Right atrium auricular region (tissue), 2 donors: ENCODE results near the gene HLTF. TPM values are rescaled to one million over a fixed set of nuclear protein-coding genes. Genes with fewer than 3 reads are reported as not detected.

Experiments used
- DNase-seq: peaks from one replicate; pipeline ENCODE4 v3.0.0-alpha.2; 2019; ENCODE audit warnings: low spot score
- H3K27ac ChIP-seq, 2 donors: fragments of 200-600 bp; sonication (generic); 1 replicate in 1 of 2; 2 replicates in 1 of 2; pipeline ENCODE4 v1.5.1; 2016 to 2019
- H3K27me3 ChIP-seq, 2 donors: fragments of 200-600 bp; sonication (generic); one replicate each; pipeline versions ENCODE4 v1.5.1 to v1.6.0; 2017 to 2019
- H3K36me3 ChIP-seq: fragments of 200-600 bp; sonication (generic); one replicate; pipeline ENCODE4 v1.5.1; 2016
- H3K4me1 ChIP-seq, 2 donors: fragments of 200-600 bp; sonication (generic); one replicate each; pipeline versions ENCODE4 v1.5.1 to v1.6.0; 2017 to 2019
- H3K4me3 ChIP-seq, 2 donors: fragments of 200-600 bp; sonication (generic); 1 replicate in 1 of 2; 2 replicates in 1 of 2; pipeline ENCODE4 v1.5.1; 2017 to 2019; ENCODE audit warnings: mild to moderate bottlenecking in 1 of 2, moderate library complexity in 1 of 2
- H3K9me3 ChIP-seq, 2 donors: fragments of 200-600 bp; sonication (generic); one replicate each; pipeline ENCODE4 v1.5.1; 2019
- total RNA-seq, 2 donors: library from RNA; depleted of rRNA; stranded (reverse); fragments of >200 nt; gene quantifications; one replicate each; pipeline ENCODE4 v1.1.0, GENCODE V29; 2016
- TF ChIP-seq, protein P1 (sequence below), 2 donors: fragments of 200-600 bp; sonication (generic); IDR thresholded peaks; one replicate each; pipeline ENCODE4 v1.5.1; 2019; ENCODE audit warnings: antibody characterized with exemption in 2 of 2

Gene HLTF
- total RNA-seq, 2 donors from 2014 or later, result 9.2 to 24.8 TPM

DNA sequence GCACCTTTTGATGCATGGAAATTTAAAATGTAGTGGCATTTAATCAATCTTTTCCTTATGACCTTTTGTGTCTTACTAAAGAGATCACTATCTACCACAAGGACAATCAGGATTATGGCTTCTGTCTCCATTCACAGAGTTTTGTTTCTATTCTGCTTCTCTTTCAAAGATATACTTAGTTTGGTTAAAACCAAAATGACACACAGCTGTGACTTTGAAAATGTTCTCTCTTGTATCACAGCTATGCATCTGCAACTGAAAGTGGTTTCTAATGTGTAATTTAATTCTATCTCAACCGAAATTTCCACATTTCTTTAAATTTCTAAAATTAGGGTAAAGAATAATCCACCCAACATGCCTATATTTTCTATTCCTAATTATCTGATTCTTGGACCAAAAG lies 27.7 kb downstream of the HLTF start:
- Histone ChIP-seq H3K27ac (no peak overlapping the region), H3K27me3 (no peaks in the 10 kb centered on the region), H3K36me3 (peaks cover 29% of the 10 kb centered on the region), H3K9me3 (no peaks in the 10 kb centered on the region), H3K4me3 (no peak overlapping the region), H3K4me1 (no peaks in the 10 kb centered on the region)
- TF ChIP-seq, protein P1, sequence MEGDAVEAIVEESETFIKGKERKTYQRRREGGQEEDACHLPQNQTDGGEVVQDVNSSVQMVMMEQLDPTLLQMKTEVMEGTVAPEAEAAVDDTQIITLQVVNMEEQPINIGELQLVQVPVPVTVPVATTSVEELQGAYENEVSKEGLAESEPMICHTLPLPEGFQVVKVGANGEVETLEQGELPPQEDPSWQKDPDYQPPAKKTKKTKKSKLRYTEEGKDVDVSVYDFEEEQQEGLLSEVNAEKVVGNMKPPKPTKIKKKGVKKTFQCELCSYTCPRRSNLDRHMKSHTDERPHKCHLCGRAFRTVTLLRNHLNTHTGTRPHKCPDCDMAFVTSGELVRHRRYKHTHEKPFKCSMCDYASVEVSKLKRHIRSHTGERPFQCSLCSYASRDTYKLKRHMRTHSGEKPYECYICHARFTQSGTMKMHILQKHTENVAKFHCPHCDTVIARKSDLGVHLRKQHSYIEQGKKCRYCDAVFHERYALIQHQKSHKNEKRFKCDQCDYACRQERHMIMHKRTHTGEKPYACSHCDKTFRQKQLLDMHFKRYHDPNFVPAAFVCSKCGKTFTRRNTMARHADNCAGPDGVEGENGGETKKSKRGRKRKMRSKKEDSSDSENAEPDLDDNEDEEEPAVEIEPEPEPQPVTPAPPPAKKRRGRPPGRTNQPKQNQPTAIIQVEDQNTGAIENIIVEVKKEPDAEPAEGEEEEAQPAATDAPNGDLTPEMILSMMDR (IDR thresholded peaks at IDR 0.05), result no peak
- DNase-seq, result no peak

DNA sequence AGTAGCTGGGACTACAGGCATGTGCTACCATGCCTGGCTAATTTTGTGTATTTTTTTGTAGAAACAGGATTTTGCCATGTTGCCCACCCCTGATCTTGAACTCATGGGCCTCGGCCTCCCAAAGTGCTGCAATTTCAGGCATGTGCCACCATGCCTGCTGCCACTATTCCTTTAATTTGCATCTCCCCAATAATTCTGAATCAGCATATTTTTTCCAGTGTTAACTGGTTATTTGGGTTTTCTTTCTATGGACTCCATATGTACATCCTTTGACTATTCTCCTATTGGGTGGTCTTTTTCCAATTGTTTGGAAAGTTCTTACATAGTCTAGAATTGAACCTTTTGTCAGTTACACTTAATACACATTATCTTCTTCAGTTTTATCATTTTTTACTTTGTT lies 28.1 kb downstream of the HLTF start:
- no peak overlapping the region for H3K27ac ChIP-seq
- H3K36me3 ChIP-seq, result peaks cover 29% of the 10 kb centered on the region
- H3K9me3 ChIP-seq, result no peaks in the 10 kb centered on the region
- TF ChIP-seq, protein P1 (IDR thresholded peaks at IDR 0.05), result no peak
- DNase-seq, result no peak
- no peak overlapping the region for H3K4me3 ChIP-seq
- no peaks in the 10 kb centered on the region for H3K27me3 ChIP-seq
- H3K4me1 ChIP-seq, result no peaks in the 10 kb centered on the region

DNA sequence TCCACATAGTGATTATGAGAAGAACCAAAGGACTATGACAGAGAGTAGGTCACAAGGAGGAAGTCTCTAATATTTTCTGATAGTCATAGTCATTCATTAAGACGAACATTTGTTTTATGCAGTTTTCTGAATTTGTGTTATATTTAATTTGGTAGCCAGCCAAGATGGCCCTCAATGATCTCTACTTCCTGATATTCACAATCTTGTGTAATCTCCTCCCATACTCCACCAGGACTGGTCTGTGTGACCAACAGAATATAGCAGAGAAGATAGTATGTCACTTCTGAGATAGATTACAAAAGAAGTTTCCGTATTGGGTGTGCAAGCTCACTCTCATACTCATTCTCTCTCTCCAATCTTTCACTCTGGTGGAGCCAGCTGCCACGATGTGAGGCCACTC lies 30.8 kb downstream of the HLTF start:
- TF ChIP-seq, protein P1 (IDR thresholded peaks at IDR 0.05), result no peak
- Histone ChIP-seq H3K36me3 (peaks cover 24% of the 10 kb centered on the region), H3K27me3 (no peaks in the 10 kb centered on the region), H3K27ac (no peak overlapping the region), H3K9me3 (no peaks in the 10 kb centered on the region), H3K4me1 (no peaks in the 10 kb centered on the region), H3K4me3 (no peak overlapping the region)
- DNase-seq, result no peak

DNA sequence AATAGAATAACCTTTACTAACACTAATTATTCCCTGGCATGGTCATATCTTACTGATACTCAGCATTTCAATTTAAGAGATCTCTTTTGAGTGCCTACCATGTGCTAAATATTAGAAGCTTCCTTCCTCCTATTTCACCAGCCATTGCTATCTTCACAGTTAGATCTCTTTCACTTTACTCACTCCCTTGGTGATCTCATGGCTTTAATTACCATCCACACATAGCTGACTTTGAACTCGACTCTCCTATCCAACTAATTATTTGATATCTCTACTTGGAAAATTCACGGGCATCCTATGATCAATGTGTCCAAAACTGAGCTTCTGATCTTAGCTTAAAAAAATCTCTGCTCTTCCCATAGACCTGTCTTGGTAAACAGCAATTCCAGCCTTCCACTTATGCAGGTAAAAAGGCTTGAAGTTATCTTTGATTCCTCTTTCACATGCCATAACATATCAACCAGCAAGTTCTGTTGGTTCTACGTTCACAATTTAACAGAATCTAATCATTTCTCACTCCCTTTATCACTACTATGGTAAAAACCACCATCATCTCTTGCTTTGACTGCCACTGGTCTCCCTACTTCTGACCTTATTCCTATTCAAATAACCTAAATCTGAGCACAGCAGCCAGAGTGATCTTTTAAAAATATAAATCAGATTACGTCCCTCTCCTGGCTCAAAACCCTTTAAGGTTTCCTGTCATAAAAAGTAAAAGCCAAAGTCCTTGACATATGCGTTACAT lies 41.8 kb downstream of the HLTF start:
- H3K4me3 ChIP-seq, result no peak overlapping the region
- no peaks in the 10 kb centered on the region for H3K4me1 ChIP-seq
- no peaks in the 10 kb centered on the region for H3K9me3 ChIP-seq
- no peak for DNase-seq
- peaks cover 11% of the 10 kb centered on the region for H3K36me3 ChIP-seq
- no peak overlapping the region for H3K27ac ChIP-seq
- TF ChIP-seq, protein P1 (IDR thresholded peaks at IDR 0.05), result no peak
- H3K27me3 ChIP-seq, result no peaks in the 10 kb centered on the region

DNA sequence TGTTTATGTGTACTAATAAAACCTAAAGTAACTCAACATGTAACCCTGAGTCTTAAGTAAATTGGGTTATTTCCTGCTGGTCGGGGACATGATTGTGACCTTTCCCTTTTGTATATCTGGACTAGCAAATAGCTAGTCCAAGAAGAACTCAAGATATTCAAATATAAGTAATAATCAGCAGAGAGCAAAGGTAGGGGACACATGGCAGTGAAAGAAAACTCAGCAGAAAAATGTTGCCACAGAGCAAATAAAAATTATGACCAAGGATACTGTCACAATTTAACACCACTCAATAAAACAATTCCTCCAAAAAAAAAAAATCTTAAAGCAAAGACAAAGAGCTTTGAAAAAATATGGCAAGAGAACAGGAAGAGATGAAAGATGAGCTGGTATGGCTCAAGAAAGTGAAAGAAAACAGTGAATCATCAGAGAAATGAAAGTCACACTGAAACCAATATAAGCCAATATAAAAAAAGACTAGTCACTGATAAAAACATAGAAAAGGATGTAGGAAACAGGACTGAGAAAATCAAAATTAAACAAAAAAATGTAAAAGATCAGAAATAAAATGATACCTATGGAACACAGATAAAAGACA lies 43.4 kb downstream of the HLTF start:
- H3K36me3 ChIP-seq, result peaks cover 20% of the 10 kb centered on the region
- TF ChIP-seq, protein P1 (IDR thresholded peaks at IDR 0.05), result no peak
- no peak for DNase-seq
- H3K4me1 ChIP-seq, result no peaks in the 10 kb centered on the region
- H3K27me3 ChIP-seq, result no peaks in the 10 kb centered on the region
- H3K9me3 ChIP-seq, result no peaks in the 10 kb centered on the region
- H3K27ac ChIP-seq, result no peak overlapping the region
- H3K4me3 ChIP-seq, result no peak overlapping the region
